GM12872 (cell line): Measurements from ENCODE around the gene DDOST.

Source experiments
- CTCF ChIP-seq: IDR thresholded peaks from 3 replicates; pipeline ENCODE4 v1.5.1; 2011; ENCODE audit warnings: low read depth, mild to moderate bottlenecking, low read length, moderate library complexity; ENCODE audit not compliant: insufficient read depth

DDOST gene

GRCh38 chr1:20665726-20666125, 4.6 kb upstream of the DDOST start:
- no peak for TF ChIP-seq CTCF

DNA sequence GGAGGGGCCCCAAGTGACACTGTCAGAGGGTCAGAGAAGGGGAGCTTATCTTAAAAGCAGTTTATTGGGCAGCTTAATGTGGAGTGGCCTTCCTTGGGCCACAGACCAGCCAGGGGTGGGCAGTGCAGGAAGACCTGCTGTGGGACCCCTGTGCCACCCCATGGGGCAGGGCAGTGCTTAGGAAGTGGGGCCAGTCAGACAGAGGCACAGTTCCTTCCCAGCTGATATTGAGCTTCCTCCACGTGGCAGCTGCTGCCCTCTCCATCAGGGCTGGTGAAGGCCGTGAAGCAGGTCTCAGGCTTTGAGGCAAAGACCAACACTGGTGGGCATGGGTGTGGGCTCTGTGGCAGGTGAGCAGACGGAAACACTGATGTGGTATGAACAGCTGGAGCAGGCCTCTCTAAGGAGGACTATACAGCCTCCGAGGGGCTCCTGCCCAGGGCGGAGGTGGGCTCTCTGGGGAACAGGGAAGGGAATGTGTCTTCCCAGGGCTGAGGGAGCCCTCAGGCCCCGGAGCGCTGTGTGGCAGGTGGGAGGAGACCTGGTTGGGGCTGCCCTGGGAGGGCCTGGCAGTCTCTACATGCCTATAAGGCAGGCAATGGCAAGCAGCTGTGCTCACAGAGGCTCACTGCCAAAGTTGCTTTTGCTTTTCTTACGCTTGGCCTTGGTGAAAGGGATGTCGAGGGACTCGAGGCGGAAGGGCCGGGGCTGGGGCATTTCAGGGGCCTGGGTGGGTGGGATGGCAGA, 3.0 kb upstream of the DDOST start:
- no peak for TF ChIP-seq CTCF

DNA sequence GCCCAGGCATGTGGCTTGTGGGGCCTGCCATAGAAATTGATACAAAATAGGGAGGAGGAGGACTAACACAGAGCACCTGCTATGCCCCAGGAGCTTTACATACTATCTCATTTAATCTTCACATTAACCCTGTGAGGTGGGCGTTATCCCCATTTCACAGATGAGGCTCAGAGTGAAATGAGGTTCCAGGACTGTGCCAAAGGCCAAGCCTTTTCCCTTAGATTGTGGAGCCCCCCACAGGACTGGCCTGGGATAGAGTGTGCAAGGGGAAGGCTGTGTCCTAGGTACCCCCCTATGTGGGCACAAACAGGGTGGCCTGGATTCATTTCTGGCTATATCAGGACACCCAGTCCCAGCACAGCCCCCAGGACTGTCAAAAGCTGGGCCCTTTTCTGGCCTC, 2.2 kb upstream of the DDOST start:
- peak; percentile 18; the same call in 1 of the 3 replicates for TF ChIP-seq CTCF

GRCh38 chr1:20662110-20662475, 924 bp upstream of the DDOST start:
- TF ChIP-seq CTCF = no peak

DNA sequence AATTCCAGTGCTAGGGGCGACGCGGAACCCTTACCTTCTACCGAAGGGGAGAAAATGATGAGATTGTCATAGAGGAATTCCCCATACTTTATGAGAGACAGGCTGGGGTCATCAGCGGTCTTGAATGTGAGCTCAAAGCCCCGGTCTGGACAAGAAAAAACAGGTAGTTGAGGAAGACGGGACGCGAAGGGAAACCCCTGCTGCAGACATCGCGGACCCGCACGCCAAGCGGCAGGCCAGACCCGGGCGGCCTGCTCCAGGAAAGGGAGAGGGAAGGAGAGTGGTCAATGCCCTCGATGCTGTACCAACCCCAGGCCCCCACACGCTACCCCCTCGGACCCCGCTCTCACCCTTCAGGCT, 342 bp downstream of the DDOST start:
- no peak for TF ChIP-seq CTCF

DNA sequence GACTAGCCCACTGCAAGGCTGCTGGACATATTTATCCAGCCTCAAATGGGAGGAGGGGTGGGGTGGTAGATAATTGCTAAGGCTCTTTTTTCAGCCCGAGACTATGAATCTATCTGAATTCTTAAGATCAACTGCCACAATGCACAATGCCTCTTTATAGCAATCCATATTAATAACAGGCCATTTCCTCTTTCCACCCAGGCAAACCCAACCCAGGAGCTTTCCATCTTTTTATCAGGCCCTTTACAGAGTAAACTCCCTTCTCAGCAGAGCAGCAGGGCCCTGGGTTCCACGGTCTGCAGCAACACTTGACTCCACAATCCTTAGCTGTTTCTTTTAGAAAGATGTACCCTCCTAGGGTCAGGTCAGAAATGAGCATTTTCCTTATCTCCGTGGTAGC, 806 bp downstream of the DDOST start:
- TF ChIP-seq CTCF = no peak

DNA sequence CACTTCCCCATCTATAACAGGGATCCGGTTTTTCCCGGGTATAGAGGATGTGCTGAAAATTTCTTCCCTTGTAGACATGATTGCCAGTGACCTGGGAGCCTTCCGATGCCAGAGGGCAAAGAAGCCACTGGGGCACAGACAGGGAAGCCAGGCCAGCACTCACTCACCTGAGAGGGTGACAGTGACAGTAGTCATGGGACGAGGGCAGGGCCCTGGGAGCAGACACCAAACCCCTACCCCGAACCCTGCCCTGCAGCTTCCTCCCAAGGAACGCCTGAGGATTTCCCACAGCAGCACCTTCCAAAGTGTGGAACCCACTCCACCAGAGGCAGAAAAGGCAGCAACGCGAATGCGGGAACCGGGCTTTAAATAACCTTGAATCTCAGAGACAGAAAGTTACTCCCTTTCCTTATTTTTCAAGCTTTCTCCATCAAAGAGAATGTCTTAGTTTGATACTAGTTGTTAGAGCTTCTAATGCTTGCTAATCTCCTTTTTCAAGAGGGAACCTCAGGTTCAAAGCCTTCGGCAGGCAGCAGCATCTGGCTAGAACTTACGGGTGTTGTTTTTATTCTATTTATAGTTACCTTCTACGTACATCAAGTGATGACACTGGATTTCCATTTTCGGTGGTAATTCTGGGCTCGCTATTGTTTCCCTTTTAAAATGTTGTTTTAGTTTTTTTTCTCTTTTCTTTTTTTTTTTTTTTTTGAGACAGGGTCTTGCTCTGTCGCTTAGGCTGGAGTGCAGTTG, 2.8 kb downstream of the DDOST start:
- no peak for TF ChIP-seq CTCF
